NCI-H524 treated with DMSO at 0.1 percent for 48 hours (cell line): ENCODE data around the gene IGF1R.

Experiments
- DNase-seq: peaks from one replicate; lab custom pipeline; 2025; lab: John Stamatoyannopoulos, UW

The IGF1R gene

GRCh38 chr15:98827217-98827616, 178.9 kb downstream of the IGF1R start:
- DNase-seq: no peak

- DNase-seq: no peak
Measured at GRCh38 chr15:98830034-98830634, 181.8 kb downstream of the IGF1R start.

- no peak for DNase-seq
Measured at GRCh38 chr15:98834976-98835375, 186.6 kb downstream of the IGF1R start.

GRCh38 chr15:98835876-98836275, 187.5 kb downstream of the IGF1R start:
- no peak for DNase-seq

- DNase-seq: peak; percentile 15
Measured at GRCh38 chr15:98838387-98839259, 190.3 kb downstream of the IGF1R start.

- DNase-seq: no peak
Measured at GRCh38 chr15:98840053-98840452, 191.7 kb downstream of the IGF1R start.

GRCh38 chr15:98841419-98841970, 193.2 kb downstream of the IGF1R start:
- DNase-seq: no peak

- DNase-seq: no peak
Measured at GRCh38 chr15:98842192-98842972, 194.0 kb downstream of the IGF1R start.

- no peak for DNase-seq
Measured at GRCh38 chr15:98842973-98843285, 194.6 kb downstream of the IGF1R start.

- no peak for DNase-seq
Measured at GRCh38 chr15:98843844-98844243, 195.5 kb downstream of the IGF1R start.

GRCh38 chr15:98844261-98844660, 195.9 kb downstream of the IGF1R start:
- no peak for DNase-seq

GRCh38 chr15:98845138-98845884, 197.0 kb downstream of the IGF1R start:
- no peak for DNase-seq

- DNase-seq: peak; percentile 50
Measured at GRCh38 chr15:98850961-98851572, 202.7 kb downstream of the IGF1R start.

- peak; percentile 78 for DNase-seq
Measured at GRCh38 chr15:98853161-98853560, 204.8 kb downstream of the IGF1R start.

GRCh38 chr15:98853617-98854420, 205.5 kb downstream of the IGF1R start:
- no peak for DNase-seq

- DNase-seq: no peak
Measured at GRCh38 chr15:98854496-98854895, 206.2 kb downstream of the IGF1R start.

- no peak for DNase-seq
Measured at GRCh38 chr15:98855067-98855814, 206.9 kb downstream of the IGF1R start.

- DNase-seq: no peak
Measured at GRCh38 chr15:98855815-98856531, 207.6 kb downstream of the IGF1R start.

GRCh38 chr15:98856532-98856907, 208.2 kb downstream of the IGF1R start:
- no peak for DNase-seq
